ENCODE data around the gene F12.

The F12 gene

GRCh38 chr5:177357459-177358351 is 51.7 kb downstream of the F12 start, which contains the start of gene RGS14:
Gene RGS14 (plus strand): TSS chr5:177357924. CDS start chr5:177358025, 101 bp downstream.
- no peak for DNase-seq (ENCODE audit: low spot score)

GRCh38 chr5:177357146-177357458 is 52.3 kb downstream of the F12 start:
- no peak for DNase-seq (ENCODE audit: low spot score)

DNA sequence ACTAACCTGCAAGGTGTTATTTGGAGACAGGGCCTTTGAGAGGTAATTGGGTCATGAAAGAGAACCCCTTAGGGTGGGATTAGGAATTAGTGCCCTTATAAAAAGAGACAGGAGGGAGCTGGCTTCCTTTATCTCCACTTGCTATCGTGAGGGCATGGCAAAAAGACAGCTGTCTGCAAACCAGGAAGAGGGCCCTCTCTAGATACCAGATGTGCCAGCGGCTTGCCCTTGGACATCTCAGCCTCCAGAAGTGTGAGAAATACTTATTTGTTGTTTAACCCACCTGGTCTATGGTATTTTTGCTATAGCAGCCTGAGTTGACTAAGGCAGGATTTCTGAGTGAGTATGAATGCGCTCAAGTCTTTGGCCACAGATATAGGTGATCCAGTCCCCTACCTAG is 52.6 kb downstream of the F12 start:
- DNase-seq (ENCODE audit: low spot score), result no peak

DNA sequence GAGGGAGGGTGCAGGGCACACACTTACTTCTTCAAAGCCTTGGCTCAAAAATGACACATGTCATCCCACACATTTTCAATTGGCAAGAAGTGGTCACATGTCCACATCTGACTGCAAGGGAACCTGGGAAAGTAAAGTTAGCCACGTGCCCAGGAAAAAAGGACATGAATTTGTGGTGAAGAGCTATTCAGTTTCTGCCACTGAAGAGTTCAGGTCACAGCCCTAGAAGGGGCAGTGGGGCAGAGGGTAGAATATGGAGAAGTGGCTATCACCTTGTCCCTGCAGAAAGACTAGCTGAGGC is 53.5 kb downstream of the F12 start:
- DNase-seq (ENCODE audit: low spot score), result no peak

DNA sequence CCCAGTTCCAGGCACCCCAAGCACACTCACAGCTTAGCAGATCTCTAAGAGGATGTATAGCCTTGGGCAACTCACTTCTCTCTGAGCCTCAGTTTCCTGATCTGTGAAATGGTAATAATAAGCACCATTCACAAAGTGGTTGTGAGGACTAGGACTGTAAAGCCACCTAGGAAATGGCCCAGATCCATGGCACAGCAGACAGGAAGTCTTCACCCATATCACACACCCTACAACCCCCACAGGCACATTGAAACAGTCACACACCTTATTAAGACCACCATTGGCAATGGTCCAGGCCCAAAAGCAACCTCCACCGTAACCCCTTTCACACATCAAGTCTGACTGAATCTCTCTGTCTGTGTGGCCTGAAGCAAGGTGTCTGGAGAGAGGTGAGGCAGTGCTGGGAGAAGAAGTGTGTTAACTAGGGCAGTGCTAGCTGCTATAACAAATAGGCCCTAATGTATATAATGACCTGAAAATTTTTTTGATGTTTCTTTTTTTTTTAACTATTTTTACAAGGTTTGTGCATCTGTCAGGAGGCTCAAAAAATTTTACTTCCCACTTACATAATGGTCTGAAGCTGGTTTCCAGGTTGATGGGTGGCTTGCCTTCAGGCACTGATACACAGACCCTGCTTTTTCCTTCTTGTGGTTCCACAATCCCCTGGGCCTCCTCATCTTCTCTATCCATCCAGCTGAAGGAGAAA is 54.0 kb downstream of the F12 start:
- no peak for DNase-seq (ENCODE audit: low spot score)

- DNase-seq (ENCODE audit: low spot score), result no peak
These were observed 54.7 kb downstream of the F12 start for GRCh38 chr5:177354711-177355110.

DNA sequence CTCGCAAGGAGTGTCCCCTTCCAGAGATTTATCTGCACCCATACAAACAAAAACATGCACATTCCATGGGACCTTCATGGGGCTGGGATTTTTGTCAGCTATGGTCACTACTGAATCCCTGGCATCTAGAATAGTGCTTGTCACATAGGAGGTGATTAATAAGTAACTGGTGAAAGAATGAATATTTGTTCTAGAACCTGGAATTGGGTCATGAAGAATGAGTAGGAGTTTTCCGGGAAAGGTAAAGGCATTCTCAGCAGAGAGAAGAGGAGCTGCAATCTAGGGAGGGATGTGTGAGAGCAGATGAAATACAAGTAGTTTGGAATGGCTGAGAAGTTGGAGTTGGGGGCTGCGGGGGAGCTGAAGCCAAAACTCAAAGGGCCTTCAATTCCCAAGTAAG is 55.1 kb downstream of the F12 start:
- DNase-seq (ENCODE audit: low spot score), result no peak

DNA sequence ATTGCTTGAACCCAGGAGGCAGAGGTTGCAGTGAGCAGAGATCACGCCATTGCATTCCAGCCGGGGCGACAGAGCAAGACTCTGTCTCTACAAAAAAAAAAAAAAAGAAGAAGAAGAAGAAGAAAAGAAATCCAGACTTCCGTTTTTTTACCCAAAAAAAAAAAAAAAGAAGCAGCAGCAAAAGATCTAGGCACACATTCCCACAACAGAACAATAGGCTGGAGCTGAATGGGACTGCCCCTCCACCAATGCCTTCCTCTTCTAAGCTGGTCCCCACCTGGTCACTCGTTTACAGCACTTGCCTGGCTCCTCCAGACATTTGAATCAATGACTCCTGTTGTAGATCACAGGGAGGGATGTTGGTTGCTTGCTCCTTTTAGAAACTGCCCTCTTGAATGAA is 56.3 kb downstream of the F12 start:
- DNase-seq (ENCODE audit: low spot score), result no peak
